ENCODE data around the gene CCDC9B.

CCDC9B gene

DNA sequence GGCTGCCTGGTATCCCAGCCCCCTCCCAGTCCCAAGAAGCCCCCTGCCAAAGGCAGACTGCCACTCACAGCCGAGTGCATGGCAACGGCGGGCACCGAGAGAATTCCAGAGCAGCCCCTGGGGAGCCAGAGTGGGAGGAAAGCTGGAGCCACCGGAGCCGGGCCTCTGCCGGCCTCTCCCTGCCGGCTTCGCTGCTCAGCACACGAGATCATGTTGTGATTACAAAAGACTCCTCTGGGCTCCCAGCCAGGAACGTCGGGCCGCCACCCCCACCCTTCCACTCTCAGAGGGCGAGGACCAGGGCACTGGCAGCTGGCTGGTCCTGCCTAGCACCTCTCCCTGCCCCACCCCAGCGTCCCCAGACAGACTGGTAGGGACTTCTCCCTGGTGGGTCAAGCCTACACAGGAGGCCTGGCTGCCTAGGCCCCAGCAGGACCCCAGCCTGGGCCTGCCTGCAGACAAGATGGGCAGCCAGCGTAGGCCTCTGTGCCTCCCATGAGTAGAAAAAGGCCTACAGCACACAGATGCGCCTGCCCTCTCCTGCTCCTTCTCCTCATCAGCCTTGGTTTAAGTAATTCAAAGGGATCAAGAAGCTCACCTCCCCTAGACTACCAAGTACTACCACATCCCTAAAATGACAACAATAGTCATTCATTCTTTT is at the start of gene CCDC9B:
Gene CCDC9B (minus strand): TSS at position 200 of the 661 bp plus-strand sequence. CDS start 120 bp downstream, at position 80.
- in situ Hi-C loops (cut with MboI; ENCODE audit: low sequenced_read_pairs): no loop called here

DNA sequence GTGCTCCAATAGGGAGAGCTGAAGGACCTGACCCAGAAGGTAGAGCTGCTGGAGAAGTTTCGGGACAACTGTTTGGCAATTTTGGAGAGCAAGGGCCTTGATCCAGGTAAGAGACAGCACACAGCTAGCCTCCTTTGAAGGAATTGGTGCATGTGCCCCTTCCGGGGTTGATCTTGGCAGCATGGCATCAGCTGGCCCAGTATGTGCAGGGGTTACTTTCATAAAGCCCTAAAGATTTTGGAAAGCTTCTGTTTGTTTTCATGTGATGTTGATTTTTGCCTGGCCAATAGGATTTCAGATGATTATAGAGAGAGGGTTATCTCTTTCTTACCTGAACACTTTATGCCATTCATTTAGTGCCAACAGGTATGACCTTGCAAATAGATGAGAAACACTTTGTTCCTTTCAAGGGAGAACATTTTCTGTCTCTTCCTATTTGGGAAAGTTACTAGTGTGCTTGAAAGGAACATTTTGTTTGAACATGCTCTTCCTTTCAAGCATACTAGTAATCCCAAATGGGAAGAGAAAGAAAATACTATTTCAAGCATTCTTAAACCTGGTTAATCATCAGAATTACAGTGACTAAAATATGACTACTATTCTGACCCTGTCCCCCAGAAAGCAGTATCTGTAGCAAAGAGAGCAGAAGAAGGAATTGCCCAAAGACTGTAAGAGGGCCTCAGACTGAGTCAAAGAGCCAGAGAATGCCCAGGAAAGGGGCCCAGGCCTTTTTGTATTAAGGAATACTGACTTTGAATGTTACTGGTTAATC is 49.3 kb upstream of the CCDC9B start:
- in situ Hi-C loops (cut with MboI; ENCODE audit: low sequenced_read_pairs): no loop called here

DNA sequence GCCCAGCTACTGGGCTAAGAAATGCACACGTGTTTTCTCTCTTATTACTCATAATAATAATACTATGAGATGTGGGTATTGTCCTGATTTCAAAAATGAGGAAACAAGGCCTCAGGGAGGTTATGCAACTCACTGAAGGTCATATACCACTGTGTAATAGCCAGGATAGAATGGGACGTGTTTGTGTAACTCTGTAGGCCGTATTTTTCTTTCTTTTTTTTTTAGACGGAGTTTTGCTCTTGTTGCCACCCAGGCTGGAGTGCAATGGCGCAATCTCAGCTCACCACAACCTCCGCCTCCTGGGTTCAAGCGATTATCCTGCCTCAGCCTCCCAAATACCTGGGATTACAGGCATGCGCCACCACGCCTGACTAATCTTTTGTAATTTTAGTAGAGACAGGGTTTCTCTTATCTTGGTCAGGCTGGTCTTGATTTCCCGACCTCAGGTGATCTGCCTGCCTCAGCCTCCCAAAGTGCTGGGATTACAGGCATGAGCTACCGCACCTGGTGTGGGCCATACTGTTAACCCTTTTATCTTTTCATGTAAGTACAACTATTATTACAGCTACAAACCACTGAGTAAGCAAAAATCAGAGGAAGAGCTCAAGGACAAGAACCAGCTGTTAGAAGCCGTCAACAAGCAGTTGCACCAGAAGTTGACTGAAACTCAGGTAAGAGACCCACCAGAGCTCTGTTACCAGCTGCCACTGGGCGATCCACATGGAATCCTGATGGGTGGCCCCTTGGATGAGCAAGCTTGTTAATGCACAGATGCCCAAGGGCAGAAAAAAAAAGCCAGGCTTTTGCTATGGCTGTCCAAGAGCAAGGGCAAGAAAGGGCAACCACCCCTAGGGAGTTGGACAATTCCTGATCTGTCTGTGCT is 48.4 kb upstream of the CCDC9B start:
- in situ Hi-C loops (cut with MboI; ENCODE audit: low sequenced_read_pairs): no loop called here

DNA sequence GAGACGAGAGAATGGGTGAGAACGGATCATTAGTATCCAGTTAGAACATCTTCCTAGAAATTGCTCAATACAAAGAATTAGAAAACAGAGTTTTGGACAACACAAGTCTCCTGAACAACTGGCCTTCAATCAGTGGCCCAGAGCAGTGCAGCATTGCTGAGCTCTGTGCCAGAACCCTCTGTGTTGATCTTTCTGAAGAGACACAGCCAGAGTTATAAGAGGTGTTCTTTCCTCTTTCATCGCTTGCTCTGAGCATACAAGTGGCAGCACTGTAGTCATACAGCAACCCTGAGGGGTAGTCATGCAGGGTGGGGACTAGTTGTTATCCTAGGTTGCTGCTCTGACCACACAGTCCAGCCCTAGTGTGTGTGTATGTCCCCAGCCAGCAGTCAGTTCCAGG is 45.7 kb upstream of the CCDC9B start:
- in situ Hi-C loops (cut with MboI; ENCODE audit: low sequenced_read_pairs): no loop called here

DNA sequence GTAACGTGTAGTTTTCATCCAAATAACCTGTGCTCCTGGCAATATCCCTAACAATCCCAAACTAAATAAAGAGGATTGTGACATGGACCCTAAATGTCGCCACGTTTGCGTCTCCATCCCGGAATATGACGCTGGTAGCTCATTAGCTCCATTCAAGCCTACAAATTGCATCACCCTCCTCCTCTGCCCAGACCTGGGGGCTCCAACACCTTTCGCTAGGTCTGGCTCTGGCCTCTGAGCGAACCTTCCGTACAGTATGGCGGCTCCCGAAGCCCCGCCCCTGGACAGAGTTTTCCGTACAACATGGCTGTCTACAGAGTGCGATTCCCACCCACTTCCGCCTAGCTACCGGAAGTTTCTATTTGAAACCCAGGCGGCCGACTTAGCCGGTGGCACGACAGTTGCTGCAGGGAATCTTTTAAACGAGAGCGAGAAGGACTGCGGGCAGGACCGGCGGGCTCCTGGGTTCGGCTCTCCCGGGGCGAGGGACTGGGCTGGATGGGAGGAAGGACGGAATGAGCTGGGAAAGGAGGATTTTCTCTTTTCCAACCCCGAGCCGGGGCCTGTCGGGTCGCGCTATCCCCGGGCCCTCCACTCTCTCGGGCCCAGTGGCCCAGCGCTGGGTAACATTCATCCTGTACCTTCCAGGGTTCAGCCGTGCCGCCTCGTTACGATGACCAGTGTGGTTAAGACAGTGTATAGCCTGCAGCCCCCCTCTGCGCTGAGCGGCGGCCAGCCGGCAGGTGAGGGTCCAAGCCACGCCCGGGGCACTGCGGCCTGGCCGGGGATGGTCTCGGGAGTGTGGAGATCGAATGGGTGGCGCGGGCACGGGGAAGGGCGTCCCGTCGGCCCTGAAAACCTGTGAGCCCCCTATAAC is 42.1 kb upstream of the CCDC9B start, which contains the start of gene KNSTRN:
Gene KNSTRN (plus strand): TSS at position 142 of the 877 bp plus-strand sequence. CDS start 115 bp downstream, at position 257.
- in situ Hi-C loops (cut with MboI; ENCODE audit: low sequenced_read_pairs): no loop called here

DNA sequence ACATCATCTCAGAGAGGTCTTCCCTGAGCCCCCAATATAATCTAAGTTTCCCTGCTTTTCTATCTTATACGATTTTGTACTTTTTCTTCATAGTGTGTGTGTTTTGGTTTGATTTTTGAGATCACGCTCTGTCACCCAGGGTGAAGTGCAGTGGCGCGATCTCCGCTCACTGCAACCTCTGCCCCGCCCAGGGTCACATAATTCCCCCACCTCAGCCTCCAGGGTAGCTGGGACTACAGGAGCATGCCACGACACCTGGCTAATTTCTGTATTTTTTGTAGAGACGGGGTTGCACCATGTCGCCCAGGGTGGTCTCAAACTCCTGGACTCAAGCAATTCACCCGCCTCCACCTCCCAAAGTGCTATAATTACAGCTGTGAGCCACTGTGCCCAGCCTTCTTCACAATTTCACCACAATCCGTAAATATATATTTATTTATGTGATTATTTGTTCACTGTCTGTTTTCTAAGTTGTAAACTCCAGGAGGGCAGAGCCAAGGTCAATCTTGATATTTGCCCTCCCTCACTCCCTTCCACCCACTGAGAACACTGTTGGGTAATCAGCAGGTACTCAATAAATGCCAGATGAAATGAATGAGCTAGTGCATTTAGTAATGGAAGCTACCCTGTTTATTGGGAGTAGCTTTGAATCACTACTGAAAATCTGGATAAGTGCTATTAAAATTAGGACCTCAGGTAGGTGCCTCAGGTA is 41.2 kb upstream of the CCDC9B start:
- in situ Hi-C loops (cut with MboI; ENCODE audit: low sequenced_read_pairs): no loop called here

DNA sequence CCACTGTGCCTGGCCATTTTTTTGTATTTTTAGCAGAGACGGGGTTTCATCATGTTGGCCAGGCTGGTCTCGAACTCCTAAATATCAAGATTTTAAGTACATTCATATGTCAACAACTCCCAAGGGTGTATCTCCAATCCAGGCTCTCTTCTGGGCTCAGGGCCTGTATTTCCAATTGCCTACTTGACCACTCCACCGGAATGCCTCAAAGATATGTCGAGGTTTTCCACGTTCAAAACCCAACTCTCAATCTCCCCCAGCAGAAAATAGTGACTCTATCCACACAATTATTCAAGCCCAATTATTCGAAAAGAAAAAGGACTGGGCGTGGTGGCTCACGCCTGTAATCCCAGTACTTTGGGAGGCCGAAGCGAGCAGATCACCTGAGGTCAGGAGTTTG is 39.9 kb upstream of the CCDC9B start:
- in situ Hi-C loops (cut with MboI; ENCODE audit: low sequenced_read_pairs): no loop called here

DNA sequence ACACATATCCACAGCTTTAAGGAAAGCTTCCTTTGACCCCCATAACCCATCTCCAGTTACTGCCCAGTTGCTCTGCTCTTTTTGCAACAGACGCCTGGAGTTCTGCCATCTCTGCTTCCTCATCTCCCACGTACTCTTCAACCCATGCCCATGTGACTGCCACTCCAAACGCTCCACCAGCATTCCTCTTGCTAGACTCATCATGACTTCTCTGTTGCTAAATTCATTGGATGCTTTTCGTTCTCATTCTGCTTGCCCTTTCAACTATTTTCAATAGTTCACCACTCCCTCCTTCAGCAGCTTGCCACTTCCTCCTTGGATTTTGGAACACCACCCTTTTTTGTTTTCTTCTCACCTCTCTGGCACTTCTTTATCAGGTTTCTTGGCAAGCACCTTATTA is 39.1 kb upstream of the CCDC9B start:
- in situ Hi-C loops (cut with MboI; ENCODE audit: low sequenced_read_pairs): no loop called here

DNA sequence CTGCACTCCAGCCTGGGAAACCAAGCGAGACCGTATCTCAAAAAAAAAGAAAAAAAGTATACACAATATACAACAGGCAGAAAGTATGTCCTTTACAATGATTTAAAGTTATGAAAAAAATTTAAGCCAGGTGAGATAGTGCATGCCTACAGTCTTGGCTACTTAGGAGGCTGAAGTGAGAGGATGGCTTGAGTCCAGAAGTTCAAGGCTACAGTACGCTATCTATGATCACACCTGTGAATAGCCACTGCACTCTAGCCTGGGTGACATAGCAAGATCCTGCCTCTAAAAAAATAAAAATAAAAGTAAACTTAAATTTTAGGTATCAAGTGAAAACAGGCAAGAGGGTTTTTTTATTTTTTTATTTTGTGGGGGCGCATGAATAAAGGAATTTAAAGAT is 38.6 kb upstream of the CCDC9B start:
- in situ Hi-C loops (cut with MboI; ENCODE audit: low sequenced_read_pairs): no loop called here

DNA sequence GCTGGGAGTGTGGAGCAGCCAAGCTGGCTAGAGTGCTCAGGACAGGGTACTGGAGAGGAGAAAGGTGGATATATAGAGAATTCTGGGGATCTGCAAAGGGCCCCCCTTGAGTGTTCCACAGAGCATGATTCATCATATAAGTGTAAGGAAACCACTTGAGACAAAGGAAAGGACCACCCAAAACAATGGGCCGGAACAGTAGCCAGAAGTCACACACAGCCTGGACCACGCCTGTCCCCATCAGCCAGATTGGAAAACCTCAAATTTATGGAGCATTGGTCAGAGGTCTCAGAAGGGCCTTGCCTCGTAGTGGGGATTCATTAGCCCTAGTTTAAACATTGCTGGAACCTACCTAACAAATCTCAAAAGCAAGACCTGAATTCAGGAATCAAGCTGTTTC is 36.9 kb upstream of the CCDC9B start:
- in situ Hi-C loops (cut with MboI; ENCODE audit: low sequenced_read_pairs): no loop called here

DNA sequence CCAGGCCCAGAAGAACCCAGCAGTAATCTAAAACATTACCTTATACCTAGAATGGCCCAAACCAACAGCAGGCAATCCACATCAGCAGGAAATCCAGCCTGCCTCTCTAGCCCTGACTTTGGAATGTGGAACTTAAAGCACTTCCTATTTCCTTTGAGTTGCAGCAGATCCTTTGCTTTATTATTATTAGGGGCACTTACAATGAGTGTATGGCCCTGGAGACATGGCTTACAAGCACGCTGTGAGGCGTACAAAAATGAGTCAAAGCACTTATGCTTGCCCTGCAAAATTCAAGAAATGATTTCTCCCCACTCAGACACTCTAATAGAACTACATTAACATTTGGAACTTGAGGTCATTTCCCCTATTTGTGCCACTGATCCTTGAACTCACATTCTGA is 32.2 kb upstream of the CCDC9B start:
- in situ Hi-C loops (cut with MboI; ENCODE audit: low sequenced_read_pairs): no loop called here

DNA sequence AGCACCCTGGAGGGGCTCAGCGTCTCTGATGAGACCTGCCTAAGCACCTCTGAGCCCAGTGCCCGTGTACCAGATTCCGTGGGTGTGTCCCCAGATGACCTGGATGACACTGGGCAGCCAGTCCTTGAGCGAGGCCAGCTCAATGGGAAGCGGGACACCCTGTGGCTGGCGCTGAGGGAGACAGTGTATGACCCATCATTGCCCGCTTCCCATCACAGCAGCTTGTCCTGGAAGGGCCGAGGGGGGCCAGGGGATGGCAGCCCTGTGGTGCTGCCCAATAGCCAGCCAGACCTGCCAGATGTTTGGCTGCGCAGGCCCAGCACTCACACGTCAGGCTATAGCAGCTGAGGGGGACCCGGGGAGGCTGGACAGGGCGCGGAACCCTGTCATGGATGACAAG is 29.2 kb upstream of the CCDC9B start:
- in situ Hi-C loops (cut with MboI; ENCODE audit: low sequenced_read_pairs): no loop called here

DNA sequence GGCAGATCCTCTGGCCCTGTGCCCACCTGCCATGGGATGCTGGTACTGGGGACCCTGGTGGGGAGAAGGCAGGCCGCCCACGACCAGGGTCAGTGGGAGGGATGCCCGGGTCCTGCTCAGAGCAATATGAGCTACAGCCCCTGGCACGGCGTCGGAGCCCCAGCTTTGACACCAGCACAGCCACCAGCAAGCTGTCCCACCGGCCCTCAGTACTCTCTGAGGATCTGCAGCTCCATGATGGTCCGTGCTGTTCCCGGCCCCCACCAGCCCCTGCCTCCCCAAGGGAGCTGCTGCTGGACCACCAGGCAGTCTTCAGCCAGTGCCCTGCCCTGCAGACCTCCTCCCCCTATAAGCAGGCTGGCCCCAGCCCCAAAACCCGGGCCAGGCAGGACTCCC is 28.7 kb upstream of the CCDC9B start:
- in situ Hi-C loops (cut with MboI; ENCODE audit: low sequenced_read_pairs): no loop called here

DNA sequence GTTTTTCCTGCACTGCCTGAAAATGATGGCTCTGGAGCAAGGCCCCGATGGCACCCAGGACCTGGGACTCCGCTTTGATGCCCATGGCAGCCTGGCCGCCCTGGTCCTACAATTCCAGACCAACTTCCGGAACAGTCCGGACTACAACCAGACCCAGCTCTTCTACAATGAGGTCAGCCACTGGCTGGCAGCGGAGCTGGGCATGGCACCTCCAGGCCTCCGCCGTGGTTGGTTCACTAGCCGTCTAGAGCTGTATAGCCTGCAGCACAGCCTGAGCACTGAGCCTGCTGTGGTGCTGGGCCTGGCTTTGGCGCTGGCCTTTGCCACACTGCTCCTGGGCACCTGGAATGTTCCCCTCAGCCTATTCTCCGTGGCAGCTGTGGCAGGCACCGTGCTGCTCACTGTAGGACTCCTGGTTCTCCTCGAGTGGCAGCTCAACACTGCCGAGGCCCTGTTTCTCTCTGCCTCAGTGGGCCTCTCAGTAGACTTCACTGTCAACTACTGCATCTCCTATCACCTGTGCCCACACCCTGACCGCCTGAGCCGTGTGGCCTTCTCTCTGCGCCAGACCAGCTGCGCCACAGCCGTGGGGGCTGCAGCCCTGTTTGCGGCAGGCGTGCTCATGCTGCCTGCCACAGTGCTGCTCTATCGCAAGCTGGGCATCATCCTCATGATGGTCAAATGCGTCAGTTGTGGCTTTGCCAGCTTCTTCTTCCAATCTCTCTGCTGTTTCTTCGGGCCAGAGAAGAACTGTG is 28.2 kb upstream of the CCDC9B start:
- in situ Hi-C loops (cut with MboI; ENCODE audit: low sequenced_read_pairs): no loop called here

DNA sequence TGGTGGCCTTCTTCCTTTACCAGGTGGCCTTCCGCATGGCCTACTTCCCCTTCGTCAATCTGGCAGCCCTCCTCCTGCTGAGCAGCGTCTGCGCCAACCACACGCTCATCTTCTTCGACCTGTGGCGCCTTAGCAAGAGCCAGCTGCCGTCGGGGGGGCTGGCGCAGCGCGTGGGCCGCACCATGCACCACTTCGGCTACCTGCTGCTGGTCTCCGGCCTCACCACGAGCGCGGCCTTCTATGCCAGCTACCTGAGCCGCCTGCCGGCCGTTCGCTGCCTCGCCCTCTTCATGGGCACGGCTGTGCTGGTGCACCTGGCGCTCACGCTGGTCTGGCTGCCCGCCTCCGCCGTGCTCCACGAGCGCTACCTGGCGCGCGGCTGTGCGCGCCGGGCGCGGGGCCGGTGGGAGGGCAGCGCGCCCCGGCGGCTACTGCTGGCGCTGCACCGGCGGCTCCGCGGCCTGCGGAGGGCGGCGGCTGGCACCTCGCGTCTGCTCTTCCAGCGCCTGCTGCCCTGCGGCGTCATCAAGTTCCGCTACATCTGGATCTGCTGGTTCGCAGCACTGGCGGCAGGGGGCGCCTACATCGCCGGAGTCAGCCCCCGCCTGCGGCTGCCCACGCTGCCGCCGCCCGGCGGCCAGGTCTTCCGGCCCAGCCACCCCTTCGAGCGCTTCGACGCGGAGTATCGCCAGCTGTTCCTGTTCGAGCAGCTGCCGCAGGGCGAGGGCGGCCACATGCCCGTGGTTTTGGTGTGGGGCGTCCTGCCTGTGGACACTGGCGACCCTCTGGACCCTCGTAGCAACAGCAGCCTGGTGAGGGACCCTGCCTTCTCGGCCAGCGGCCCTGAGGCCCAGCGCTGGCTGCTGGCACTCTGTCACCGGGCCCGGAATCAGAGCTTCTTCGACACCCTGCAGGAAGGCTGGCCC is 27.2 kb upstream of the CCDC9B start:
- in situ Hi-C loops (cut with MboI; ENCODE audit: low sequenced_read_pairs): no loop called here

DNA sequence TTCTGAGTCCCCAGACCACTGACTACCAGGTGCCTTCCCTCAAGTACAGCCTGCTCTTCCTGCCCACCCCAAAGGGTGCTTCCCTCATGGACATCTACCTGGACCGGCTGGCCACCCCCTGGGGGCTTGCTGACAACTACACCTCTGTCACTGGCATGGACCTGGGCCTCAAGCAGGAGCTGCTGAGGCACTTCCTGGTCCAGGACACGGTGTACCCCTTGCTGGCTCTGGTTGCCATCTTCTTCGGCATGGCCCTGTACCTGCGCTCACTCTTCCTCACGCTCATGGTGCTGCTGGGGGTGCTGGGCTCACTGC is 26.6 kb upstream of the CCDC9B start:
- in situ Hi-C loops (cut with MboI; ENCODE audit: low sequenced_read_pairs): no loop called here

DNA sequence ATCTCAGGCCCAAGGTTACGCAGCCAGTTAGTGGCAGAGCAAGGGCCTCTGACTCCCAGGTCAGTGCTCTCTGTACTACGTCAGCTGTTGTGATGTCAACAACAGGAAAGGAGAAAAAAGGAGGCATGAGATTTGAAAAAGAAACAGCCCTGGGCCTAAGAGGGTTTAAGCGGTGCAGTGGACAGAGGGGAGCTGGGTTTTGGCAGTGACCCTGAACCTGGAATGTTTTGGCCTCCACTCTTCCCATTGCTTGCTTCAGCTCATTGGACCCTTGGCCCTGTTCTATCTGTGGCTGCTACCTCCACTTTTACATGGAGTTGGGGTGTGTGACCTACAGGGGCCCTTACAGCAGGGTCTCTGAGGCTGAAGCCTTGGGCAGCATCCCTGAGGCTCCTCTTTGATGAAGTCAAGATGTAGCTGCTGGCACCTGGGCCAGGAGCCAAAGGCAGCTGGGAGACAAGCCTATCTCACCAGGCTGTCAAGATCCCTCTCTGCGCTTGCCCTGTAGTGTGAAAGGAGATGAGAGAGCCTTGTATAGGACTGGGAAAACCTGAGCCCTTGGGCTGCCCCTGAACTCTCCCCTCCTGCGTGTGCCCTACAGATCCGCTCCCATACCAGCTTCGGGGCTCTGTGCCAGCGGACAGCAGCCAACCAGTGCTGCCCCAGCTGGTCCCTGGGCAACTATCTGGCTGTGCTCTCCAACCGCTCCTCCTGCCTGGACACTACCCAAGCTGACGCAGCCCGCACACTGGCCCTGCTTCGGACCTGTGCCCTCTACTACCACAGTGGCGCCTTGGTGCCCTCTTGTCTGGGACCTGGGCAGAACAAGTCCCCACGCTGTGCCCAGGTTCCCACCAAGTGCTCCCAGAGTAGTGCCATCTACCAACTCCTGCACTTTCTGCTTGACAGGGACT is 26.0 kb upstream of the CCDC9B start:
- in situ Hi-C loops (cut with MboI; ENCODE audit: low sequenced_read_pairs): no loop called here

Data from HL-60/S4 (cell line).